DND-41 (cell line): ENCODE measurements around the gene IGSF9.

Experiments used
- ATAC-seq: fragments of 200-7000 bp; cut with Tn5 transposase; 3 replicates; pipeline ENCODE4 v1.9.1; 2021; ENCODE audit warnings: low read depth; ENCODE audit not compliant: insufficient read depth
- DNase-seq: peaks from one replicate; pipeline ENCODE4 v3.0.0-alpha.2; 2020
- H2AFZ ChIP-seq: 2 replicates; pipeline ENCODE4 v1.6.0; 2012; ENCODE audit warnings: low read depth, low read length
- H3K27ac ChIP-seq: 2 replicates; pipeline ENCODE4 v1.5.1; 2012; ENCODE audit warnings: low read length, inconsistent platforms
- H3K27me3 ChIP-seq: fragments of 200-600 bp; sonication (generic); 2 replicates; pipeline ENCODE4 v1.6.0; 2012; ENCODE audit warnings: low read length, mild to moderate bottlenecking, inconsistent platforms; ENCODE audit not compliant: insufficient read depth, poor library complexity
- H3K36me3 ChIP-seq: 2 replicates; pipeline ENCODE4 v1.5.1; 2012; ENCODE audit warnings: low read length, inconsistent platforms; ENCODE audit not compliant: insufficient read depth
- H3K4me1 ChIP-seq: 2 replicates; pipeline ENCODE4 v1.5.1; 2012; ENCODE audit warnings: mild to moderate bottlenecking, low read length; ENCODE audit not compliant: insufficient read depth
- H3K4me2 ChIP-seq: 2 replicates; pipeline ENCODE4 v1.6.0; 2012; ENCODE audit warnings: mild to moderate bottlenecking, moderate library complexity, low read length, inconsistent platforms; ENCODE audit not compliant: insufficient read depth
- H3K4me3 ChIP-seq, 2 experiments: fragments of 200-600 bp in 1 of 2; shearing (Covaris generic) in 1 of 2; 2 replicates each; pipeline ENCODE4 v1.5.1; 2012 to 2016; ENCODE audit warnings: inconsistent platforms in 2 of 2, low read length in 2 of 2, mild to moderate bottlenecking in 2 of 2, low read depth in 1 of 2, moderate library complexity in 1 of 2
- H3K79me2 ChIP-seq: 2 replicates; pipeline ENCODE4 v1.6.0; 2012; ENCODE audit warnings: low read length, inconsistent platforms; ENCODE audit not compliant: insufficient read depth
- H3K9ac ChIP-seq: 2 replicates; pipeline ENCODE4 v1.6.0; 2012; ENCODE audit warnings: low read depth, mild to moderate bottlenecking, inconsistent platforms, low read length, moderate library complexity
- H3K9me3 ChIP-seq: 2 replicates; pipeline ENCODE4 v1.5.1; 2012; ENCODE audit warnings: low read length, moderate library complexity, mild to moderate bottlenecking, inconsistent platforms; ENCODE audit not compliant: insufficient read depth, severe bottlenecking
- H4K20me1 ChIP-seq: 2 replicates; pipeline ENCODE4 v1.6.0; 2012; ENCODE audit warnings: low read length; ENCODE audit not compliant: insufficient read depth
- EZH2 ChIP-seq: IDR thresholded peaks from 3 replicates; pipeline ENCODE4 v1.6.1; 2012; ENCODE audit warnings: borderline replicate concordance, low read depth, mild to moderate bottlenecking, moderate library complexity, low read length, inconsistent platforms; ENCODE audit not compliant: severe bottlenecking
- TF ChIP-seq, protein P1 (sequence below): IDR thresholded peaks from 2 replicates; pipeline ENCODE4 v1.5.1; 2012; ENCODE audit warnings: borderline replicate concordance, low read length, moderate library complexity, mild to moderate bottlenecking; ENCODE audit not compliant: poor library complexity, severe bottlenecking; ENCODE audit errors: extremely low read depth

IGSF9 gene

DNA sequence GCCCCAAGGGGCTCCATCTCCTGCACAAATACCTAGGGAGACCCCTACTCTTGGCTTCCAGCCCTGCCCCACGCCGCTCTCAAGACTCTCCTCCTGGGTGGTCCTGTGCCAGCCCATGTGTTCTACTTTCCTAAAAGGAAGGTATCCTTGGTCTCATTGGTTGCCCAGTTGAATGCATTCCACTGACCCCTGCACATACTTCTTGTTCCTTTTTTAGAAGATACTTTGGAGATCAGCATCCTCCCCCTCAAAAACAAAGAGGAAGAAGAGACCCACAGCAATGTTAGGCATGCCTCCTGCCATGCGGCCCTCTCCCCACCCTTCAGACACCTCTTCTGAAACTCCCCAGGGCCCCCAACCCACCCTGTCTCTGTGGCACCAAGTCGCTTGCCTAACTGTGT lies 4.6 kb upstream of the IGSF9 start:
- no peak overlapping the region for H3K27ac ChIP-seq
- H3K4me1 ChIP-seq: peaks cover 6% of the 10 kb centered on the region
- no peak overlapping the region for H3K9ac ChIP-seq
- no peak overlapping the region for H2AFZ ChIP-seq
- TF ChIP-seq, protein P1, sequence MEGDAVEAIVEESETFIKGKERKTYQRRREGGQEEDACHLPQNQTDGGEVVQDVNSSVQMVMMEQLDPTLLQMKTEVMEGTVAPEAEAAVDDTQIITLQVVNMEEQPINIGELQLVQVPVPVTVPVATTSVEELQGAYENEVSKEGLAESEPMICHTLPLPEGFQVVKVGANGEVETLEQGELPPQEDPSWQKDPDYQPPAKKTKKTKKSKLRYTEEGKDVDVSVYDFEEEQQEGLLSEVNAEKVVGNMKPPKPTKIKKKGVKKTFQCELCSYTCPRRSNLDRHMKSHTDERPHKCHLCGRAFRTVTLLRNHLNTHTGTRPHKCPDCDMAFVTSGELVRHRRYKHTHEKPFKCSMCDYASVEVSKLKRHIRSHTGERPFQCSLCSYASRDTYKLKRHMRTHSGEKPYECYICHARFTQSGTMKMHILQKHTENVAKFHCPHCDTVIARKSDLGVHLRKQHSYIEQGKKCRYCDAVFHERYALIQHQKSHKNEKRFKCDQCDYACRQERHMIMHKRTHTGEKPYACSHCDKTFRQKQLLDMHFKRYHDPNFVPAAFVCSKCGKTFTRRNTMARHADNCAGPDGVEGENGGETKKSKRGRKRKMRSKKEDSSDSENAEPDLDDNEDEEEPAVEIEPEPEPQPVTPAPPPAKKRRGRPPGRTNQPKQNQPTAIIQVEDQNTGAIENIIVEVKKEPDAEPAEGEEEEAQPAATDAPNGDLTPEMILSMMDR: no peak
- no peak for TF ChIP-seq EZH2
- no peak overlapping the region for H3K4me2 ChIP-seq
- peaks cover 51% of the 10 kb centered on the region for H3K27me3 ChIP-seq
- no peak overlapping the region for H3K4me3 ChIP-seq
- no peaks in the 10 kb centered on the region for H3K9me3 ChIP-seq
- DNase-seq (no peak), ATAC-seq (no peak)
- no peaks in the 10 kb centered on the region for H3K36me3 ChIP-seq
- H4K20me1 ChIP-seq: no peaks in the 10 kb centered on the region
- H3K79me2 ChIP-seq: no peaks in the 10 kb centered on the region

DNA sequence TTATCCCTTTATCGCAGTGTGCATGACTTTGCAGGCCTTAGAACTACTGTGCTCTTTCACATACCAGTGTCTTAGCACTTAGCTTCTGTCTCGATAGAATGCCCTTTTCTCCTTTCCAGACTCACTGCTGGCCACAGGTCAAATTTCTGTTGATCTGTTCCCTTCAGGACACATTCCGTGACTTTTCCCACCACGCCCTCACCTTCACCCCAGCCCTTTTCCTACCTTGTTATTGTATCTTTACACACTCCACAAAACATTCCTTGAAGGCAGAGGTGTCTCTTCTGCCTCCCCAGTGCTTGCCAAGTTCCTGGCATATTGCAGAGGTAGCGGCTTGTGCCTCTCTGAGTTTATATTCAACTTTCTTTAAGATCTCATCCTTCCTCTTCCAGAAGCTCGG lies 3.7 kb upstream of the IGSF9 start:
- peak; percentile 47 for TF ChIP-seq EZH2
- TF ChIP-seq, protein P1: no peak
- Histone ChIP-seq H3K4me1 (peaks cover 6% of the 10 kb centered on the region), H3K9me3 (no peaks in the 10 kb centered on the region), H3K9ac (no peak overlapping the region), H3K79me2 (no peaks in the 10 kb centered on the region), H4K20me1 (no peaks in the 10 kb centered on the region; the same call in 1 of the 2 replicates), H3K36me3 (no peaks in the 10 kb centered on the region), H2AFZ (no peak overlapping the region), H3K4me2 (no peak overlapping the region), H3K4me3 (no peak overlapping the region), H3K27ac (no peak overlapping the region), H3K27me3 (peaks cover 59% of the 10 kb centered on the region)
- DNase-seq (no peak), ATAC-seq (no peak)

DNA sequence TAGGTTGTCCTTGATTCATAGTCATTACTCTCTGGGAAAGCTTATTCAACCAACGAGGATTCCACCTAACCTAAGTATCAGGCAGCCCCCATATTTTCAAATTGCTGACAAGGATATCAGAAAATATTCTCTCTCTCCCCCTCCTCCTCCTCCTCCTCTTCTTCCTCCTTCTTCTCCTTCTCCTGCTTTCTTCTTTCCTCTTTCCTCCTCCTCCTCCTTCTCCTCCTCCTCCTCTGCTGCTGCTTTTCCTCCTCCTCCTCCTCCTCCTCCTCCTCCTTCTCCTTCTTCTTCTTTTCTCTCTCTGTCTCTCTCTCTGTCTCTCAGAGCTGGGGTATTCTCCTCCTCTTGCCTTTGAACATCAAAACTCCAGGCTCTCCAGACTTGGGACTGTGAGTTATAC lies 2.5 kb upstream of the IGSF9 start:
- Histone ChIP-seq H3K4me2 (no peak overlapping the region), H3K4me1 (peaks cover 6% of the 10 kb centered on the region), H3K27ac (no peak overlapping the region)

More for the DNA sequence above, 2.5 kb upstream of the IGSF9 start:
- Histone ChIP-seq H2AFZ (no peak overlapping the region), H3K36me3 (no peaks in the 10 kb centered on the region), H3K9ac (no peak overlapping the region), H3K9me3 (no peaks in the 10 kb centered on the region), H4K20me1 (no peaks in the 10 kb centered on the region; the same call in 1 of the 2 replicates), H3K27me3 (peaks cover 69% of the 10 kb centered on the region), H3K4me3 (no peak overlapping the region), H3K79me2 (no peaks in the 10 kb centered on the region)
- DNase-seq (no peak), ATAC-seq (no peak)
- no peak for TF ChIP-seq EZH2
- TF ChIP-seq, protein P1: no peak
